ENCODE results near the gene MRFAP1L1.

The MRFAP1L1 gene

GRCh38 chr4:6715704-6716017 lies 6.0 kb upstream of the MRFAP1L1 start:
- DNase-seq, result no peak

- no peak for DNase-seq
Measured at GRCh38 chr4:6714954-6715353, 5.3 kb upstream of the MRFAP1L1 start.

GRCh38 chr4:6710996-6711395 lies 1.3 kb upstream of the MRFAP1L1 start:
- DNase-seq, result no peak

GRCh38 chr4:6710282-6710681 lies 617 bp upstream of the MRFAP1L1 start:
- no peak for DNase-seq

- no peak for DNase-seq
Measured at GRCh38 chr4:6706173-6706572, 3.5 kb downstream of the MRFAP1L1 start.

GRCh38 chr4:6705646-6706045 lies 4.0 kb downstream of the MRFAP1L1 start:
- DNase-seq, result no peak

GRCh38 chr4:6703786-6704185 lies 5.9 kb downstream of the MRFAP1L1 start:
- no peak for DNase-seq

GRCh38 chr4:6702761-6703160 lies 6.9 kb downstream of the MRFAP1L1 start:
- DNase-seq, result no peak

- DNase-seq, result no peak
Measured at GRCh38 chr4:6701371-6701770, 8.3 kb downstream of the MRFAP1L1 start.

- no peak for DNase-seq
Measured at GRCh38 chr4:6699903-6700302, 9.8 kb downstream of the MRFAP1L1 start.

- DNase-seq, result no peak
Measured at GRCh38 chr4:6699388-6699787, 10.3 kb downstream of the MRFAP1L1 start.

- DNase-seq, result no peak
Measured at GRCh38 chr4:6697131-6697530, 12.5 kb downstream of the MRFAP1L1 start.

GRCh38 chr4:6696611-6697010 lies 13.1 kb downstream of the MRFAP1L1 start:
- no peak for DNase-seq

- no peak for DNase-seq
Measured at GRCh38 chr4:6695660-6696610, 13.7 kb downstream of the MRFAP1L1 start.

- DNase-seq, result no peak
Measured at GRCh38 chr4:6694177-6694901, 15.3 kb downstream of the MRFAP1L1 start.

GRCh38 chr4:6693231-6694176 lies 16.2 kb downstream of the MRFAP1L1 start, which contains the start of gene S100P:
S100P (plus strand) TSS chr4:6693878; CDS start chr4:6693933, 55 bp downstream.
- no peak for DNase-seq

GRCh38 chr4:6692806-6693205 lies 16.9 kb downstream of the MRFAP1L1 start:
- DNase-seq, result no peak

GRCh38 chr4:6692379-6692778 lies 17.3 kb downstream of the MRFAP1L1 start:
- no peak for DNase-seq

- DNase-seq, result no peak
Measured at GRCh38 chr4:6689506-6689960, 20.1 kb downstream of the MRFAP1L1 start.

- DNase-seq, result peak; percentile 71
Measured at GRCh38 chr4:6688879-6689505, 20.7 kb downstream of the MRFAP1L1 start.

- DNase-seq, result no peak
Measured at GRCh38 chr4:6687947-6688878, 21.5 kb downstream of the MRFAP1L1 start.

Measured in NK-92 treated with Interleukin-12 subunit alpha and Interleukin-12 subunit beta, amount 100 ng/mL, for 24 hours (cell line).